Measurements from ENCODE around the gene COASY.

Gene COASY

DNA sequence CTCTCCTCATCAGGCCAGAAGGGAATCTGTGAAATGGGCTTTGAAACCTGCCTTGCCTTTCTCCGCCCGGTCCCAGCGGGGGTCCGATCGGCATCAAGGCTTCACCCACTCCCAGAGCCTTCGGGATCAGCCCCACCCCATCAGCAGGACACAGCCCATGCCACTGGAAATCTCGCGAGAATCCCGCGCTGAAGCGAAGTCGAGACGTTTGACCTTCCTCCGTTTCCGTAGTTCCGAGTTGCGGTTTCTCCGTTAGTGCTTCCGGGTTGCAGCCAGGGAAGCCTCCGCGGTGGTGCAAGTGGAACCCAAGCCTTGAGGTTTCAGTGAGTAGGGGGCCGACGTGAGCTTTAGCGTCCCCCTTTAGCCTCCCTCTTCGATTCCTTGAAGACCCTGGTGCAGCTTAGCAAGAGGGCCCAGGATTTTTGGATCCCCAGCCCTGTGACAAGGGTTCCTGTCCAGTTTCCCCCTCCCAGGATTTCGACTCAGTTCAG lies at the start of gene COASY:
Gene COASY, plus strand, starts transcription at position 252 of the 491 bp plus-strand sequence. CDS start 475 bp downstream, outside the sequence.
- DNase-seq, result peak; percentile 99

GRCh38 chr17:42512246-42512645 lies 49.7 kb upstream of the COASY start:
- no peak for DNase-seq

DNA sequence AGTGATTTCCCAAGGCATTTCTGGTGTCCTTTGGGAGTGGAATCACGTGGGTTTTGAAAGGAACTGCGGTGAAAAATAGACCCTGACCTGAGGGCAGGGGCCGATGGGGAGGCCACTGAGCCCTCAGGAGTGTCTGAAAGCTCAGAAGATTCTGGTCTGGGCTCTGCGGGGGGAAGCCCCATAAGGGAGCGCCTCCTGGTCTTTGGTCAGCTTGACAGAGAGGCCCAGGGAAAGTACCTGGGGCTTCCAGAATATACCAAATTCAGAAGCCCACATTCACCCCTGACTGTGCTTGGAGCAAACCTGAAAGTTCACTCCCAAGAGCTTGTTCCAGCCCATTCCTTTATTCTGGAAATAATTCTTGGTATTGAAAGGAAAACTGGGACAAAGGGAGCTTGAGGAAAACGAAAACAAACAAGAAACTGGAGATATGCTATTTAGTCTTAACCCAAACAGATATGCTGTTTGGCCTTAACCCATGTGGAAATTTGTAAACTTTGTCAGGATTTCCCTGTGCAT lies 49.2 kb upstream of the COASY start:
- no peak for DNase-seq

- no peak for DNase-seq
Measured at GRCh38 chr17:42513686-42514085, 48.3 kb upstream of the COASY start.

- no peak for DNase-seq
Measured at GRCh38 chr17:42514279-42514678, 47.7 kb upstream of the COASY start.

GRCh38 chr17:42514867-42515266 lies 47.1 kb upstream of the COASY start:
- no peak for DNase-seq

DNA sequence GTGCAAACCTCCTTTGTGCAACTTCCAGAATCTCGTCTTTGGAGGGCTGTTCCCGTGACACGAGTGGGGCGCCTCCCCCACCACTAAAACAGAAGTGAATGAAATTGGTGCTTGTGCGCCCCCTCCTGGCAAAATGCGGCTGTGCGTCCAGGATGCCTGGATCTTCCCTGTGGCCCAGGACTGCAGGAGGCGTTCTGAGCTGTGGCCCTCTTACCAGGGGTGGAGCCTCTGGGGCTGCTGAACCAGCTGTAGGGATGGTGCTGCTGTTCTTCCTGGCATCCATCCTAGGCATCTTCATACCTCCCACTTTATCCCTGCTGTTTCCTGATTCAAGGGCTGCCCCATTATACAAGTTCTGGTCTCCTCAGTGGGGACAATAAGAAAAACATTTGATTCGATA lies 44.4 kb upstream of the COASY start:
- DNase-seq, result peak; percentile 61

GRCh38 chr17:42518046-42518754 lies 43.7 kb upstream of the COASY start:
- no peak for DNase-seq

- no peak for DNase-seq
Measured at GRCh38 chr17:42518755-42519545, 43.0 kb upstream of the COASY start.

GRCh38 chr17:42519546-42520491 lies 42.1 kb upstream of the COASY start:
- no peak for DNase-seq

DNA sequence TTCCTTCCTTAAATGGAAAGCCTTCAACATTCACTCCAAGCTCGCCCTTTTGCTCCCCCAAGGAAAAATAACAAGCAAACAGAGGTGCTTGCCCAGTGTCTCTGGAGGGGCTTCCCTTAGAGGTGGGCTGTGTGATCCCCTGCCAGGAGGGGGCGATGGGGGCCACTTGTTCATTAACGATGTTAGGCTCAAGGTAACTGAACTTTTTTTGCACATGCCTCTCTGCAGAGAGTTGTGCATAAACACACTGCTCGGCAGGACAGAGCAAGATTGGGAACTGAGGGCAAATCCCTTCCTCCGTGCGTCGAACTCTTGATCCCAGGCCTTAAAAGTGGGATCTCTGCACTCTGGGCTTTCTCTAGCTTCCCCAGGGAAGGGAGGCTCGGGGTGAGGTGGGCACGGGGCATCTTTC lies 41.4 kb upstream of the COASY start:
- DNase-seq, result no peak

GRCh38 chr17:42521036-42521435 lies 40.9 kb upstream of the COASY start:
- no peak for DNase-seq

DNA sequence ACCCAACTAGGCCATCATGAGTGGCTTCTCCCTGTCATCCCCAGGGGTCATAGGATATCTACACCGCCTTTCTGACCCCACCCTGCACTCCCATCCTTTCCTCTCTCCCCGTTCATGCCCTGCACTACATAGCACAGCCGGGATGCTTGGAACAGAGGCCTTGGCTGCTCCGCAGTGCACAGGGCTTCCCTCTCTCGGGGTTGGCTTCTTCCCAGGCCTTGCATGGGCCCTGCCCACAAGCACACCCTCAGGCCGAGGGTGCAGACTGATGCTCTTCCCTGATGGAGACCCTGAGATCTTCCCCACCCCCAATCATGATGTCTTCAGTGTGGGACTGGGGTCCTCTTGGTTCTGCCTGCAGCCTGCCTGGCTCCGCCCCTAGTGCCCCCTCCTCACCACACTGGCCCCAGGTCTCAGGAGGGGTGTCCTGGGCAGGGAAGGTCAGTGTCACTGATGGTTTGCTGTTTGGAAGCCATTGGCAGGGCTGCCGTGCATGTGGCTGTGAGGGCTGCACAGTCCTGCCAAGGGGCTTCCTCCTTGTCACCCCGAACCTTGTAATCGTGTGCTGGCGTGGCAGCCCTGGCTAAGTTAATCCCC lies 40.2 kb upstream of the COASY start:
- no peak for DNase-seq

DNA sequence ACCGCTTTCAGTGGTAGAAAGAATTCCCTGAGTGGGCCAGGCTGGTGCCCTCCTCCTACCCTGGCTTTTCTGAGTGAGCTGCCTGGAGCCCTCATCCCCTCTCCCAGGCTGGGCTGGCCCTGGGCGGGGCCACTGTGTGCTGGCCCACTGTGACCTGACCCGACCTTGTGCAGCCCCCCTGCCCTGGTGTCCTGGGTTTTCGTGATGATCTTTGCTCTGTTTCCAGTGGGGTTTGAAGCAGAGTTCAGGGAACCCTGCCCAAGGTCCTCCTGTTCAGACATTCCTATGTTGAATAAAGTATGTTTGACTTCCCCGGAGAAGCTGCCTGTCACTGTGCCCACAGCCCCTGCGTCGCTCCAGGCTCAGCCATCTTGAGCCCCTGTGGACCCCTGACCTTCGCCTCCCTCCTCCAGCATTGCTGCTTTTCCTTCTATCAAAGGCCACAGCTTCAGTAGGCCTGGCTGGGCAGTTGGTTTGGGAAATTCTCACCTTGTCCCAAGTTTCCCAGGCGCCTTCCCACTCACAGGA lies 39.6 kb upstream of the COASY start:
- no peak for DNase-seq

DNA sequence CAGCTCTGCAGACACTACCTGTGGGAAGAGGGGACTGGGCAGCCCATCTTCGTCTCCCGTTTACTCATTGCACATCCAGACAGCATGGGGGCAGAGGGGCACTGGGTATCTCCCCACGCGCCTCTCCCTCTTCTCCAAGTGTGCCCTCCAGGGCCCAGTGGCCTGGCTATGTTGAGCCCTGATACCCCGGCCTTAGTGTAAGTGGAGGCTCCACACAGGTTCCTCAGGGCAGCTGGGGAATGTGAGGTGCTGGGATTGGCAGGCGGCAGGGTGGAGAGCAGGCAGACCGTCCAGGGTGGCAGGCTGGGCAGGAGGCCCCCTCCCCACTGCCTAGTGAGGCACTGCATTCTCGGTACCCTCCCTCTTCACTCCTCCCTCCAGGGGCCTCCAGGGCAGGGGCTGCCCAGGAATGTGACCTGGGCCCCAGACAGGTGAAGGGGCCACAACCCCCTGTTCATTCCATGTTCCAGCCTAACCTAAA lies 39.1 kb upstream of the COASY start:
- no peak for DNase-seq

- no peak for DNase-seq
Measured at GRCh38 chr17:42525221-42525620, 36.7 kb upstream of the COASY start.

DNA sequence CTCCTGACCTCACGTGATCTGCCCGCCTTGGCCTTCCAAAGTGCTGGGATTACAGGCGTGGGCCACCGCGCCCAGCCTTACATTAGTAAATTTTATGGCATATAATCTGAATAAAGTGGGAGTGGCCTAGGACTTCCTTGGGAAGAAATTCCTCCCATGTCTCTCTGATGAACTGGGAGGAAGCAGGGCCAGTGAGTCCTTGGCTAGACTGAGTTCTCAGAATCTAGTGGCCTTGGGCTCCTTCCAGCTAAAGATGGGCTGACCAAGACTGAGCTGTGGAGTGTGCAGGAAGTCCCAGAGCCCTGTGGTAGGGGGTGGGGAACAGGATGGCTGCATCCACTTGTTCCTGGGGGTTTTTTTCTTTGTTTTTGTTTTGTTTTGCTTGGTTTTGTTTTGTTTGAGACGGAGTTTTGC lies 35.9 kb upstream of the COASY start:
- DNase-seq, result no peak

DNA sequence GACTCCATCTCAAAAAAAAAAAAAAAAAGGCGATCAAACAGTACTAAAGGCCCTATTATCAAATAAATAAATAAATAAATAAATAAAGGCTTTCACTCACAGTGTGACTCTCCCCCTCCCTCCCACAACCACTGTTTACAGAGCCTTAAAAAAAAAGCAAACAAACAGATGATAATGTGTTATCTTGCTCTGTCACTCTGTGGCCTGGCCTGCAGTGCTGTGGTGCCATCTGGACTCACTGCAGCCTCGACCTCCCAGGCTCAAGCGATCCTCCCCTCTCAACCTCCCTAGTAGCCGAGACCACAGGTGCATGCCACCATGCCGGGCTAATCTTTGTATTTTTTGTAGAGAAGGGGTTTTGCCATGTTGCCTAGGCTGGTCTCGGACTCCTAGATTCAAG lies 34.0 kb upstream of the COASY start:
- no peak for DNase-seq

DNA sequence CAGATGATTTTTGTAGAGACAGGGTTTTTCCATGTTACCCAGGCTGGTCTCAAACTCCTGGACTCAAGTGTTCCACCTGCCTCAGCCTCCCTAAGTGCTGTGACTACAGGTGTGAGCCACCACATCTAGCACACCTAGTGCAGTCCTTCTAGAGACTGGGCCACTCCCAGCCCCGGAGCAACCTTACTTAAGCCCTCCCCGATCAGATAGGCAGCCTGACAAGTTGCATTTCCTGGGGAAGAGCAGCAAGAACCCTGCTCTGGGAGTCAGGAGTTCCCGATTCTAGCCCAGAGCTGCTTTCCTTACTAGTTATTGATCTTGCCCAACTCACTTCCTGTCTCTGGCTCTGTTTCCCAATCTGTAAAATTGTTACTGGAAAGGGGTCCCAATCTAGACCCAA lies 32.9 kb upstream of the COASY start:
- DNase-seq, result no peak

GRCh38 chr17:42530952-42531454 lies 30.9 kb upstream of the COASY start:
- peak; percentile 66 for DNase-seq

DNA sequence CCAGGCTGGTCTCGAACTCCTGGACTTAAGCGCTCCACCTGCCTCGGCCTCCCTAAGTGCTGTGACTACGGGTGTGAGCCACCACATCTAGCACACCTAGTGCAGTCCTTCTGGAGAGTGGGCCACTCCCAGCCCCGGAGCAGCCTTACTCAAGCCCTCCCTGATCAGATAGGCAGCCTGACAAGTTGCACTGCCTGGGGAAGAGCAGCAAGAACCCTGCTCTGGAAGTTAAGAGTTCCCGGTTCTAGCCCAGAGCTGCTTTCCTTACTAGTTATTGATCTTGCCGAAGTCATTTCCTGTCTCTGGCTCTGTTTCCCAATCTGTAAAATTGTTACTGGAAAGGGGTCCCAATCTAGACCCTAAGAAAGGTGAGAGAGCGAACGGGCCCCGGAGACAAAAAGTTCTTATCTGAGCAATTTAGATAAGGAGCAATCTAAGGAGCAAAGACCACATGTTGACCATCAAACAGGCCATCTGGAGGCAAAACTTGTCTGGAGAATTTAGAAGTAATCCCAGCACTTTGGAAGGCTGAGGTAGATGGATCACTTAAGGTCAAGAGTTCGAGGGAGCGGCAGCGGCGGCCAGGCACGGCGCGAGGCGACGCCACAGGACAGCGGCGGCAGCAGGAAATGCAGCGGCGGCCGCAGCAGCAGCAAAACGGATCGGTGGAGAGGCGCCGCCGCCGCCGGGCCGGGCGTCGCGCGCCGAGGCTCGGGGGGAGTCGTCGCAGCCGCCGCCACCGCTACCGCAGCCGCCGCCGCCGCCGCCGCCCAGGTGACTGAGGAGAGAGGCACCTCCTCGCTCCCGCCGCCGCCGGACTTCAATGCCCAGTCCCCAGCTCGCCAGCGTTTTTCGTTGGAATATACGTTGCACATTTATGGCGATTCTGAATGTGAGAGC lies 30.2 kb upstream of the COASY start:
- DNase-seq, result peak; percentile 55
